Measurements from ENCODE around the gene RHEB. TPM values are rescaled to one million over a fixed set of nuclear protein-coding genes. Genes with fewer than 3 reads are reported as not detected.
"Not testable (repeated sequence)": the region's sequence is repeated elsewhere in the genome, so short reads cannot be mapped to it uniquely, and the experiment has no call there.

The RHEB gene
- polyA plus RNA-seq, 1 experiment, result 154 TPM

DNA sequence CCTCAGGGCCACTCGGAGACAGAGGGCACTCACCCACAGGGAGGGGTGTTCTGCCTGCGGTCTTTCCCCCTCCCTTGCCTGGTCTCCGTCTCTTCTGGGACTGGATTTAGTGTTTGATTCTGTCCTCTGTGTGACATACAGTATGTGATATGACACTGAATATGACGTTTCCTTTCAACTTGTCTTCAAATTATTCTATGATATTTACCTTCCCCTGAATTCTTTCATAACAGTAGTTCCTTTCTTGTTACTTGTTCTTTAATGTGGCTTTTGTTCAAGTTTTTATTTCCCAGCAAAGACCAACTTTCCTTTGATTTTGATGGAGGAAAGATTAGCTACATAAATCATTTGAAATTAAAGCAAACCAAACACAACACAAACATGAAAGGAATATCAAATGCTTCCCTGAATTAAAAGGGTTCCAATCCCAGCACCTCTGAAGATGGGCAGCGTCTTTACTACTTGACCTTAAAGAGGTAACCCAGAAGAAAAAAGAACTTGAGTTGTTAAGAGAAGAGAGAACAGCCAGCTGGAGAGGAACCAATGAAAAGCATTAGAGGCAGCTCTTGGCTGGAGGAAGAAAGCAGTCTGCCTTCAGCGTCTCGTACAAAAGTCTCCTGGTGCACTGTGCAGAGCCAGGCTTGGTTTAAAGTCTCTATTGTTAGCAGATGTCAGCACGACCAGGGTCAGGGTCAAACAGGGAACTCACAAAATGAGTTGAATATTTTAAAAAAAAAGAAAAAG lies 18.3 kb upstream of the RHEB start:
- no peak for DNase-seq (ENCODE audit: low read depth, low spot score)
- POLR2A ChIA-PET, result interaction anchor here (1.6 kb wide), 1 partner anchor 18 kb away, joined by 11 read pairs; the partner anchor contains the start of gene RHEB
- H3K27ac ChIP-seq (ENCODE audit: low read depth, low read length), result no peak overlapping the region

DNA sequence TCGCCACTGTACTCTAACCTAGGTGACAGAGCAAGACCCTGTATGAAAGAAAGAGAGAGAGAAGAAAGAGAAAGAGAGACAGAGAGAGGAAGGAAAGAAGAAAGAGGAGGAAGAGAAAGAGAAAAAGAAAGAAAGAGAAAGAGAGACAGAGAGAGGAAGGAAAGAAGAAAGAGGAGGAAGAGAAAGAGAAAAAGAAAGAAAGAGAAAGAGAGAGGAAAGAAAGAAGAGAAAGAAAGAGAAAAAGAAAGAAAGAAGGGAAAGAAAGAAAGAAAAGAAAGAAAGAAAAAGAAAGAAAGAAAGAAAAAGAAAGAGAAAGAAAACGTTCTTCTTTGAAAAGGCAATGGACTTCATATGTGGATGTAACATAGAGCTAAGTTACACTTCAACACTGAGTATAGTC lies 16.5 kb upstream of the RHEB start:
- H3K4me3 ChIP-seq (ENCODE audit: low read depth, low read length); H3K27ac ChIP-seq (ENCODE audit: low read depth, low read length); H3K27me3 ChIP-seq (ENCODE audit: control insufficient read depth, insufficient read depth, low read length); CTCF ChIA-PET; POLR2A ChIA-PET; DNase-seq (ENCODE audit: low read depth, low spot score); H3K9me3 ChIP-seq (ENCODE audit: control insufficient read depth, insufficient read depth, low read length): not testable (repeated sequence)

More for the DNA sequence above, 18.3 kb upstream of the RHEB start:
- no peaks in the 10 kb centered on the region for H3K9me3 ChIP-seq (ENCODE audit: control insufficient read depth, insufficient read depth, low read length)
- no peak overlapping the region for H3K4me3 ChIP-seq (ENCODE audit: low read depth, low read length)
- CTCF ChIA-PET, result interaction anchor here (1.0 to 1.8 kb wide), 2 partner anchors 89 to 222 kb away, joined by 3 to 6 read pairs; no protein-coding TSS in a partner anchor
- TF ChIP-seq, protein P1, sequence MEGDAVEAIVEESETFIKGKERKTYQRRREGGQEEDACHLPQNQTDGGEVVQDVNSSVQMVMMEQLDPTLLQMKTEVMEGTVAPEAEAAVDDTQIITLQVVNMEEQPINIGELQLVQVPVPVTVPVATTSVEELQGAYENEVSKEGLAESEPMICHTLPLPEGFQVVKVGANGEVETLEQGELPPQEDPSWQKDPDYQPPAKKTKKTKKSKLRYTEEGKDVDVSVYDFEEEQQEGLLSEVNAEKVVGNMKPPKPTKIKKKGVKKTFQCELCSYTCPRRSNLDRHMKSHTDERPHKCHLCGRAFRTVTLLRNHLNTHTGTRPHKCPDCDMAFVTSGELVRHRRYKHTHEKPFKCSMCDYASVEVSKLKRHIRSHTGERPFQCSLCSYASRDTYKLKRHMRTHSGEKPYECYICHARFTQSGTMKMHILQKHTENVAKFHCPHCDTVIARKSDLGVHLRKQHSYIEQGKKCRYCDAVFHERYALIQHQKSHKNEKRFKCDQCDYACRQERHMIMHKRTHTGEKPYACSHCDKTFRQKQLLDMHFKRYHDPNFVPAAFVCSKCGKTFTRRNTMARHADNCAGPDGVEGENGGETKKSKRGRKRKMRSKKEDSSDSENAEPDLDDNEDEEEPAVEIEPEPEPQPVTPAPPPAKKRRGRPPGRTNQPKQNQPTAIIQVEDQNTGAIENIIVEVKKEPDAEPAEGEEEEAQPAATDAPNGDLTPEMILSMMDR (IDR thresholded peaks at IDR 0.05; ENCODE audit: low read depth, low read length), result no peak
- H3K27me3 ChIP-seq (ENCODE audit: control insufficient read depth, insufficient read depth, low read length), result peaks cover 6% of the 10 kb centered on the region

- ChIA-PET POLR2A (no interaction called here), CTCF (no interaction called here)
- DNase-seq (ENCODE audit: low read depth, low spot score), result no peak
- no peaks in the 10 kb centered on the region for H3K27me3 ChIP-seq (ENCODE audit: control insufficient read depth, insufficient read depth, low read length)
- H3K9me3 ChIP-seq (ENCODE audit: control insufficient read depth, insufficient read depth, low read length), result peaks cover 3% of the 10 kb centered on the region
- no peak overlapping the region for H3K27ac ChIP-seq (ENCODE audit: low read depth, low read length)
- H3K4me3 ChIP-seq (ENCODE audit: low read depth, low read length), result no peak overlapping the region
- TF ChIP-seq, protein P1 (IDR thresholded peaks at IDR 0.05; ENCODE audit: low read depth, low read length), result no peak
Measured at GRCh38 chr7:151529842-151530241, 10.1 kb upstream of the RHEB start.

DNA sequence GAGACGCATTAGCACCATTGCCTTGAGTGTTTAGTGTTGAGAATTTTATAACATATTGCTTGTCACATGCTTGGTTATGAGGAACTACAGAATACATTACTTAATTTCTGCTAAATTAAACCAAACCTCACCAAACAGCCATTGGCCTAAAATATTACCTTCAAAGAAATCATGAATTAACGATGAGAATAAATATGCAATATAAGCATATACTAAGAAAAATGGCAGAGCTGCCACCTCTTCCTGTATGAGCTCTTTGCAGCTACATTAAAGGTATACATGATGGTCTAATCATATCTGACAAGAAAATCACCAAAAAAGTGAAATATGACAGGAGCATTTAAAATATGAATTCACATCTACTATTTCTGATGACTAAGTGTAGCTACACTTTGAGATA lies 5.2 kb upstream of the RHEB start:
- no peaks in the 10 kb centered on the region for H3K27me3 ChIP-seq (ENCODE audit: control insufficient read depth, insufficient read depth, low read length)
- no peak overlapping the region for H3K27ac ChIP-seq (ENCODE audit: low read depth, low read length)
- H3K9me3 ChIP-seq (ENCODE audit: control insufficient read depth, insufficient read depth, low read length), result peaks cover 2% of the 10 kb centered on the region
- TF ChIP-seq, protein P1 (IDR thresholded peaks at IDR 0.05; ENCODE audit: low read depth, low read length), result no peak
- POLR2A ChIA-PET, result no interaction called here
- CTCF ChIA-PET, result interaction anchor here (1.3 kb wide), 1 partner anchor 229 kb away, joined by 3 read pairs; no protein-coding TSS in a partner anchor
- no peak for DNase-seq (ENCODE audit: low read depth, low spot score)
- H3K4me3 ChIP-seq (ENCODE audit: low read depth, low read length), result no peak overlapping the region

- H3K9me3 ChIP-seq (ENCODE audit: control insufficient read depth, insufficient read depth, low read length), result no peaks in the 10 kb centered on the region
- no peak overlapping the region for H3K27ac ChIP-seq (ENCODE audit: low read depth, low read length)
- H3K27me3 ChIP-seq (ENCODE audit: control insufficient read depth, insufficient read depth, low read length), result no peaks in the 10 kb centered on the region
- ChIA-PET CTCF (interaction anchor here (1.3 kb wide), 1 partner anchor 230 kb away, joined by 3 read pairs; no protein-coding TSS in a partner anchor), POLR2A (no interaction called here)
- TF ChIP-seq, protein P1 (IDR thresholded peaks at IDR 0.05; ENCODE audit: low read depth, low read length), result no peak
- H3K4me3 ChIP-seq (ENCODE audit: low read depth, low read length), result no peak overlapping the region
- DNase-seq (ENCODE audit: low read depth, low spot score), result no peak
Measured at GRCh38 chr7:151524331-151524730, 4.6 kb upstream of the RHEB start.

All from AG04450 (cell line).